Ishikawa (cell line): Measurements from ENCODE around the gene CDH13.

ENCODE experiments used
- REST ChIP-seq: IDR thresholded peaks from 2 replicates; pipeline ENCODE4 v1.6.1; 2012; ENCODE audit warnings: low read depth, mild to moderate bottlenecking
- TCF12 ChIP-seq: IDR thresholded peaks from 2 replicates; pipeline ENCODE4 v1.6.1; 2012; ENCODE audit warnings: low read depth

GRCh38 chr16:82651921-82652601 lies 25.3 kb downstream of the CDH13 start:
- TF ChIP-seq TCF12 (no peak), REST (no peak)
